Body of pancreas (tissue), 4 donors: ENCODE measurements around the gene IMMP1L. TPM values are rescaled to one million over a fixed set of nuclear protein-coding genes. Genes with fewer than 3 reads are reported as not detected.
"Not testable (repeated sequence)": the region's sequence is repeated elsewhere in the genome, so short reads cannot be mapped to it uniquely, and the experiment has no call there.

Experiments used
- ATAC-seq: fragments of 150-250 bp; one replicate; pipeline ENCODE4 v1.9.1; 2016
- DNase-seq, 4 donors: peaks; one replicate each; pipeline ENCODE4 v3.0.0-alpha.2; 2019
- H3K27ac ChIP-seq, 4 donors: fragments of 200-600 bp; sonication (generic); 1 replicate in 3 of 4; 2 replicates in 1 of 4; pipeline versions ENCODE4 v1.5.1 to v1.6.1; 2016 to 2019; ENCODE audit warnings: mild to moderate bottlenecking in 1 of 4, mixed read lengths in 1 of 4, moderate library complexity in 1 of 4
- H3K27me3 ChIP-seq, 2 donors: fragments of 200-600 bp; sonication (generic); one replicate each; pipeline ENCODE4 v1.6.0; 2016; ENCODE audit warnings: mild to moderate bottlenecking in 1 of 2
- H3K36me3 ChIP-seq, 2 donors: fragments of 200-600 bp; sonication (generic); replicated peaks in 1 of 2; 2 replicates each; pipeline ENCODE4 v1.5.1; 2016; ENCODE audit warnings: low read depth in 2 of 2; ENCODE audit not compliant: insufficient read depth in 1 of 2
- H3K4me1 ChIP-seq: fragments of 200-600 bp; sonication (generic); one replicate; pipeline ENCODE4 v1.6.0; 2016
- H3K4me3 ChIP-seq, 2 donors: fragments of 200-600 bp; sonication (generic); 1 replicate in 1 of 2; 2 replicates in 1 of 2; pipeline ENCODE4 v1.5.1; 2016 to 2019
- H3K9me3 ChIP-seq, 3 donors: fragments of 200-600 bp; sonication (generic); 1 replicate in 2 of 3; 2 replicates in 1 of 3; pipeline ENCODE4 v1.5.1; 2016
- POLR2A ChIP-seq, 3 donors: fragments of 450-650 bp; IDR thresholded peaks; one replicate each; pipeline ENCODE4 v1.6.1; 2016; ENCODE audit warnings: antibody characterized with exemption in 3 of 3, mild to moderate bottlenecking in 2 of 3
- WGBS, 2 donors: methylation state at CpG; one replicate each; pipeline ENCODE4 v1.1.5; 2017; 5-methylcytosine and 5-hydroxymethylcytosine counted together
- intact Hi-C: fragments of 100-400 bp; cut with DNase I; formaldehyde crosslinking; loops from one replicate; pipeline ENCODE4 v1.15.1; 2023
- total RNA-seq, 2 donors: library from RNA; depleted of rRNA; stranded (reverse); fragments of >200 nt; gene quantifications; one replicate each; pipeline ENCODE4 v1.1.0, GENCODE V29; 2016
- TF ChIP-seq, protein P1 (sequence below), 7 experiments: fragments of 450-650 bp in 4 of 7; fragments of 200-600 bp in 3 of 7; sonication (generic) in 3 of 7; IDR thresholded peaks; one replicate each; pipeline ENCODE4 v1.5.1; 2016 to 2019; ENCODE audit warnings: antibody characterized with exemption in 7 of 7

The IMMP1L gene
- total RNA-seq, 2 donors from 2014 or later, result 11.5 to 15.3 TPM

GRCh38 chr11:31509051-31509428 is 382 bp downstream of the IMMP1L start:
- 0 to 1% methylated on average over 8 of the region's 8 CpGs for whole genome bisulfite sequencing, 2 donors
- Histone ChIP-seq H3K4me3 (peak overlapping the region; percentile 57 to 77), H3K9me3 (no peaks in the 10 kb centered on the region), H3K36me3 (no peaks in the 10 kb centered on the region), H3K27ac (peak overlapping the region; percentile 65 to 88 (median 73)), H3K27me3 (no peaks in the 10 kb centered on the region), H3K4me1 (peaks cover 32% of the 10 kb centered on the region)
- peak; percentile 22 for ATAC-seq
- DNase-seq, result no peak
- TF ChIP-seq, protein P1, sequence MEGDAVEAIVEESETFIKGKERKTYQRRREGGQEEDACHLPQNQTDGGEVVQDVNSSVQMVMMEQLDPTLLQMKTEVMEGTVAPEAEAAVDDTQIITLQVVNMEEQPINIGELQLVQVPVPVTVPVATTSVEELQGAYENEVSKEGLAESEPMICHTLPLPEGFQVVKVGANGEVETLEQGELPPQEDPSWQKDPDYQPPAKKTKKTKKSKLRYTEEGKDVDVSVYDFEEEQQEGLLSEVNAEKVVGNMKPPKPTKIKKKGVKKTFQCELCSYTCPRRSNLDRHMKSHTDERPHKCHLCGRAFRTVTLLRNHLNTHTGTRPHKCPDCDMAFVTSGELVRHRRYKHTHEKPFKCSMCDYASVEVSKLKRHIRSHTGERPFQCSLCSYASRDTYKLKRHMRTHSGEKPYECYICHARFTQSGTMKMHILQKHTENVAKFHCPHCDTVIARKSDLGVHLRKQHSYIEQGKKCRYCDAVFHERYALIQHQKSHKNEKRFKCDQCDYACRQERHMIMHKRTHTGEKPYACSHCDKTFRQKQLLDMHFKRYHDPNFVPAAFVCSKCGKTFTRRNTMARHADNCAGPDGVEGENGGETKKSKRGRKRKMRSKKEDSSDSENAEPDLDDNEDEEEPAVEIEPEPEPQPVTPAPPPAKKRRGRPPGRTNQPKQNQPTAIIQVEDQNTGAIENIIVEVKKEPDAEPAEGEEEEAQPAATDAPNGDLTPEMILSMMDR (IDR thresholded peaks at IDR 0.05), result no peak
- TF ChIP-seq POLR2A (IDR thresholded peaks at IDR 0.05), result no peak
- intact Hi-C loops, result no loop called here

DNA sequence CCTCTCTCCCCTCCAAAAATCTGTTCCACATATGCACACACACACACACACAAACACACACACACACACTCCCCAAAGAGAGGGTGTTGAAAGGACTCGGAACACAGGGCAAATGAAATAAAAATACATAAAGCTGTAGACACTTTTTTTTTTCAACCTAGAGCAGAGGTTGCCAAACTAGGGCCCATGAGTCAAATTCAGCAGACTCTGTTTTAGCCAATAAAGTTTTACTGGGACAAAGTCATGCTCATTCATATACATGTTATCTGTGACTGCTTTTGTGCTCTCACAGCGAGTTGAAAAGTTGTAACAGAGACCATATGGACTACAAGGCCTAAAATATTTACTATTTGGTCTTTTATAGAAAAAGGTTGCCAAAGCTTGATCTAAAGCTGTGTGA is 8.9 kb downstream of the IMMP1L start:
- Histone ChIP-seq H3K36me3 (no peaks in the 10 kb centered on the region), H3K27ac (no peak overlapping the region), H3K4me1 (no peaks in the 10 kb centered on the region), H3K4me3 (no peak overlapping the region), H3K9me3 (no peaks in the 10 kb centered on the region), H3K27me3 (no peaks in the 10 kb centered on the region)
- intact Hi-C loops, result no loop called here
- DNase-seq (no peak), ATAC-seq (no peak)
- 51 to 62% methylated on average over 2 of the region's 2 CpGs for WGBS, 2 donors
- TF ChIP-seq, protein P1 (IDR thresholded peaks at IDR 0.05), result no peak
- no peak for TF ChIP-seq POLR2A (IDR thresholded peaks at IDR 0.05)

DNA sequence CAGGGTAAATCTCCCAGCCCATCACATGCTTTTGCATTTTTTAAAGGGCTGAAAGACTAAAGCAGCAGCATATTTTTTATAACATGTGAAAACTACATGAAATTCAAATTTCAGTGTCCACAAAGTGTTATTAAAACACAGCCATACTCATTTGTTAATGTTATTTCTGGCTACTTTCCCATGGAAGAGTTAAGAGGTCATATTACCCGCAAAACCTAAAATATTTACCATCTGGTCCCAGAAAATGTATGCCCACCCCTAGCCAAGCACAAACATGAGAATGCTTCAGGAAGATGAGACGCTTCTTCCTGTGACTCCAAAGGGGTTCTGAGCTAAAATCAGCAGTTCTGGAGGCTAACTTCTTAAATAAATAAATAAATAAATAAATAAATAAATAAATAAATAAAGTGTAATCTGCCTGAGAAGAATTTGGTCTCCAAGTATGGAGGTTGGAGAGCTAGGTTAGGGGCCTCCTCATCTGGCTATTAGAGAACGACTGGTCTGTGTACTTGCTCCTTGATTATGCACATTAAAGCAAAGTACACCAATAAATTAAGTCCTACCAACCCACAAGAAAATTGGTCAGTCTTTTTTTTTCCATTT is 9.7 kb downstream of the IMMP1L start:
- H3K4me3 ChIP-seq, result no peak overlapping the region
- H3K36me3 ChIP-seq, result no peaks in the 10 kb centered on the region
- 90 to 97% methylated on average over 3 of the region's 3 CpGs for WGBS, 2 donors
- TF ChIP-seq POLR2A (IDR thresholded peaks at IDR 0.05), result no peak
- TF ChIP-seq, protein P1 (IDR thresholded peaks at IDR 0.05), result no peak
- H3K27me3 ChIP-seq, result no peaks in the 10 kb centered on the region
- no peaks in the 10 kb centered on the region for H3K4me1 ChIP-seq
- H3K9me3 ChIP-seq, result no peaks in the 10 kb centered on the region
- H3K27ac ChIP-seq, result no peak overlapping the region
- ATAC-seq (no peak), DNase-seq (no peak)
- intact Hi-C loops, result no loop called here

DNA sequence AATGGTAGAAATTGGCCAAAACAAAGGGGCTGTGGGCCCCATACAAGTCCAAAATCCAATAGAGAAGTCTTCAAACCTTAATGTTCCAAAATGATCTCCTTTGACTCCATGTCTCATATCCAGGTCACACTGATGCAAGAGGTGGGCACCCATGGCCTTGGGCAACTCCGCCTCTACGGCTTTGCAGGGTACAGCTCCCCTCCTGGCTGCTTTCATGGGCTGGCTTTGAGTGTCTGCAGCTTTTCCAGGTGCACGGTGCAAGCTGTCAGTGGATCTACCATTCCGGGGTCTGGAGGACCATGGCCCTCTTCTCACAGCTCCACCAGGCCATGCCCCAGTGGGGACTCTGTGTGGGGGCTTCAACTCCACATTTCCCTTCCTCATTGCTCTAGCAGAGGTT is 15.7 kb downstream of the IMMP1L start:
- WGBS, 2 donors, result 73 to 98% methylated on average over 2 to 4 of the region's 4 CpGs
- H3K36me3 ChIP-seq, ATAC-seq, H3K27me3 ChIP-seq, H3K27ac ChIP-seq, H3K9me3 ChIP-seq, DNase-seq, H3K4me3 ChIP-seq, intact Hi-C loops: not testable (repeated sequence)
- H3K4me1 ChIP-seq, result peaks cover 11% of the 10 kb centered on the region

- intact Hi-C loops, result no loop called here
- TF ChIP-seq, protein P1 (IDR thresholded peaks at IDR 0.05), result no peak
- TF ChIP-seq POLR2A (IDR thresholded peaks at IDR 0.05), result no peak
- ATAC-seq (no peak), DNase-seq (no peak)
- Histone ChIP-seq H3K27me3 (no peaks in the 10 kb centered on the region), H3K27ac (no peak overlapping the region), H3K9me3 (no peaks in the 10 kb centered on the region), H3K4me1 (peaks cover 11% of the 10 kb centered on the region), H3K36me3 (no peaks in the 10 kb centered on the region), H3K4me3 (no peak overlapping the region)
- 98% methylated on average over 4 of the region's 4 CpGs for WGBS, 2 donors
Measured at GRCh38 chr11:31493235-31493634, 16.2 kb downstream of the IMMP1L start.
